Liver (tissue), 3 donors: Measurements from ENCODE around the gene PAN2.

Experiments used
- CTCF ChIP-seq: fragments of 150-350 bp; IDR thresholded peaks from 2 replicates; pipeline ENCODE4 v1.5.1; 2017; ENCODE audit warnings: improper control_type of control experiment, low read depth, low read length; ENCODE audit not compliant: missing input control
- EGR1 ChIP-seq, 2 donors: IDR thresholded peaks; 2 replicates each; pipeline ENCODE4 v1.6.1; 2016 to 2018; ENCODE audit warnings: antibody characterized with exemption in 2 of 2, low read depth in 2 of 2
- FOXA1 ChIP-seq: IDR thresholded peaks from 2 replicates; pipeline ENCODE4 v1.6.1; 2016; ENCODE audit warnings: antibody characterized with exemption
- FOXA2 ChIP-seq: IDR thresholded peaks from 2 replicates; pipeline ENCODE4 v1.6.1; 2016; ENCODE audit warnings: antibody characterized with exemption
- MAX ChIP-seq: IDR thresholded peaks from 2 replicates; pipeline ENCODE4 v1.6.1; 2016; ENCODE audit warnings: antibody characterized with exemption
- NR2F2 ChIP-seq: IDR thresholded peaks from 2 replicates; pipeline ENCODE4 v1.6.1; 2016; ENCODE audit warnings: antibody characterized with exemption
- RAD21 ChIP-seq, 2 donors: IDR thresholded peaks; 2 replicates each; pipeline ENCODE4 v1.6.1; 2016; ENCODE audit warnings: antibody characterized with exemption in 2 of 2, mild to moderate bottlenecking in 2 of 2
- REST ChIP-seq: IDR thresholded peaks from 2 replicates; pipeline ENCODE4 v1.6.1; 2016; ENCODE audit warnings: antibody characterized with exemption, mild to moderate bottlenecking
- RXRA ChIP-seq, 2 donors: IDR thresholded peaks; 2 replicates each; pipeline ENCODE4 v1.6.1; 2017 to 2018; ENCODE audit warnings: antibody characterized with exemption in 2 of 2, mild to moderate bottlenecking in 1 of 2
- SP1 ChIP-seq: IDR thresholded peaks from 2 replicates; pipeline ENCODE4 v1.6.1; 2018; ENCODE audit warnings: antibody characterized with exemption, mild to moderate bottlenecking
- TAF1 ChIP-seq: conservative IDR thresholded peaks from 2 replicates; pipeline ENCODE4 v1.6.1; 2016; ENCODE audit warnings: antibody characterized with exemption, mild to moderate bottlenecking
- YY1 ChIP-seq: IDR thresholded peaks from 2 replicates; pipeline ENCODE4 v1.6.1; 2016; ENCODE audit warnings: antibody characterized with exemption, mild to moderate bottlenecking
- donor health status: healthy.
- donor health status: healthy.

- TF ChIP-seq TAF1 (no peak), FOXA1 (no peak), CTCF (no peak), SP1 (no peak), RAD21 (IDR thresholded peaks at IDR 0.05) (no peak), RXRA (IDR thresholded peaks at IDR 0.05) (no peak), MAX (no peak), EGR1 (IDR thresholded peaks at IDR 0.05; ENCODE audit: low read depth in 2 of 2) (no peak), YY1 (no peak), REST (no peak), NR2F2 (no peak), FOXA2 (no peak)
These were observed 1.1 kb downstream of the PAN2 start for GRCh38 chr12:56332512-56333196.
